B cell (primary cell): ENCODE data around the gene RGS3. TPM values are rescaled to one million over a fixed set of nuclear protein-coding genes. Genes with fewer than 3 reads are reported as not detected.

Experiments
- ATAC-seq: fragments of 200-7000 bp; cut with Tn5 transposase; one replicate; pipeline ENCODE4 v1.10.0; 2021; ENCODE audit warnings: low read depth, mild to moderate bottlenecking, moderate number of reproducible peaks, moderate library complexity
- CTCF ChIA-PET: fragments of 350-600 bp; sonication (Branson Sonifier 250); formaldehyde crosslinking; loops from one replicate; lab custom pipeline; 2021; ENCODE audit warnings: antibody characterized with exemption, inconsistent platforms; lab: Charles Lee
- POLR2A ChIA-PET: fragments of 350-600 bp; sonication (Branson Sonifier 250); formaldehyde crosslinking; loops from one replicate; lab custom pipeline; 2021; ENCODE audit warnings: antibody characterized with exemption; lab: Charles Lee
- DNase-seq: peaks from one replicate; pipeline ENCODE4 v3.0.0; 2013
- H2AFZ ChIP-seq: 2 replicates; pipeline ENCODE4 v1.6.1; 2012; ENCODE audit warnings: mild to moderate bottlenecking, low read depth, low read length; ENCODE audit not compliant: insufficient read depth, poor library complexity, severe bottlenecking
- H3K27ac ChIP-seq, 2 donors: 1 replicate in 1 of 2; 2 replicates in 1 of 2; pipeline ENCODE4 v1.5.1; 2012 to 2013; ENCODE audit warnings: low read length in 2 of 2, mild to moderate bottlenecking in 2 of 2, moderate library complexity in 1 of 2
- H3K27me3 ChIP-seq, 4 experiments: fragments of 200-600 bp in 1 of 4; sonication (generic) in 1 of 4; replicated peaks in 1 of 4; 1 replicate in 2 of 4; 2 replicates in 2 of 4; pipeline versions ENCODE4 v1.6.1 to v1.7.0; 2013 to 2016; ENCODE audit warnings: low read length in 3 of 4, mild to moderate bottlenecking in 2 of 4, mixed read lengths in 1 of 4, moderate library complexity in 1 of 4; ENCODE audit not compliant: insufficient read depth in 4 of 4, control insufficient read depth in 3 of 4; ENCODE audit errors: control extremely low read depth in 1 of 4
- H3K36me3 ChIP-seq, 2 experiments: replicated peaks in 1 of 2; 1 replicate in 1 of 2; 2 replicates in 1 of 2; pipeline versions ENCODE4 v1.6.1 to v1.7.1; 2013; ENCODE audit warnings: low read length in 1 of 2; ENCODE audit not compliant: insufficient read depth in 2 of 2, control insufficient read depth in 1 of 2; ENCODE audit errors: control extremely low read depth in 1 of 2, extremely low read depth in 1 of 2
- H3K4me1 ChIP-seq, 2 donors: fragments of 200-600 bp in 1 of 2; sonication (generic) in 1 of 2; 1 replicate in 1 of 2; 2 replicates in 1 of 2; pipeline versions ENCODE4 v1.5.1 to v1.6.1; 2013 to 2017; ENCODE audit warnings: low read length in 2 of 2; ENCODE audit not compliant: control insufficient read depth in 2 of 2, insufficient read depth in 2 of 2
- H3K4me2 ChIP-seq: replicated peaks from 2 replicates; pipeline ENCODE3; 2012; ENCODE audit warnings: mild to moderate bottlenecking, low read depth, low read length; ENCODE audit not compliant: poor library complexity, severe bottlenecking
- H3K4me3 ChIP-seq, 5 experiments: fragments of 200-600 bp in 1 of 5; sonication (generic) in 1 of 5; 1 replicate in 3 of 5; 2 replicates in 2 of 5; pipeline versions ENCODE4 v1.5.1 to v1.7.0; 2011 to 2016; ENCODE audit warnings: low read length in 4 of 5, mild to moderate bottlenecking in 4 of 5, low read depth in 2 of 5, control low read depth in 1 of 5, moderate library complexity in 1 of 5; ENCODE audit not compliant: insufficient read depth in 1 of 5; ENCODE audit errors: control extremely low read depth in 1 of 5, extremely low read depth in 1 of 5
- H3K79me2 ChIP-seq: fragments of 200-600 bp; sonication (generic); one replicate; pipeline ENCODE4 v1.6.0; 2016; ENCODE audit warnings: low read length; ENCODE audit not compliant: control insufficient read depth, insufficient read depth
- H3K9ac ChIP-seq: fragments of 200-600 bp; sonication (generic); 2 replicates; pipeline ENCODE4 v1.6.1; 2017; ENCODE audit warnings: mild to moderate bottlenecking, low read length, moderate library complexity
- H3K9me3 ChIP-seq, 3 donors: one replicate each; pipeline versions ENCODE4 v1.6.1 to v1.7.1; 2013; ENCODE audit warnings: low read length in 2 of 3; ENCODE audit not compliant: control insufficient read depth in 2 of 3, insufficient read depth in 1 of 3; ENCODE audit errors: control extremely low read depth in 1 of 3
- H4K20me1 ChIP-seq: 2 replicates; pipeline ENCODE4 v1.6.0; 2012; ENCODE audit warnings: mild to moderate bottlenecking, low read length; ENCODE audit not compliant: insufficient read depth, control insufficient read depth, poor library complexity, severe bottlenecking
- H3K27ac Mint-ChIP-seq: one replicate; pipeline ENCODE4 v1.8.0; 2021; ENCODE audit warnings: mixed read lengths
- H3K27me3 Mint-ChIP-seq: one replicate; pipeline ENCODE4 v1.8.0; 2021; ENCODE audit warnings: mixed read lengths
- H3K4me1 Mint-ChIP-seq: one replicate; pipeline ENCODE4 v1.8.0; 2021; ENCODE audit warnings: mixed read lengths
- H3K4me3 Mint-ChIP-seq: one replicate; pipeline ENCODE4 v1.8.0; 2021; ENCODE audit warnings: mixed read lengths
- H3K9me3 Mint-ChIP-seq: one replicate; pipeline ENCODE4 v1.8.0; 2022; ENCODE audit warnings: mixed read lengths; ENCODE audit not compliant: insufficient read depth
- CTCF ChIP-seq: fragments of 200-600 bp; IDR thresholded peaks from one replicate; pipeline ENCODE4 v1.8.0; 2022; ENCODE audit warnings: antibody characterized with exemption, mild to moderate bottlenecking
- EZH2 ChIP-seq: IDR thresholded peaks from 2 replicates; pipeline ENCODE4 v1.6.1; 2012; ENCODE audit warnings: borderline replicate concordance, low read depth, mild to moderate bottlenecking, moderate library complexity, low read length; ENCODE audit not compliant: insufficient read depth, poor library complexity, severe bottlenecking
- WGBS: methylation state at CpG from one replicate; pipeline ENCODE4 v1.1.5; 2013; ENCODE audit warnings: missing lambda C conversion rate; ENCODE audit not compliant: insufficient coverage; 5-methylcytosine and 5-hydroxymethylcytosine counted together
- intact Hi-C: fragments of 100-400 bp; cut with micrococcal nuclease; formaldehyde crosslinking; loops from one replicate; pipeline ENCODE4 v1.10.0; 2022
- polyA plus RNA-seq: library from polyadenylated mRNA; depleted of rRNA; stranded (reverse); fragments of >200 nt; gene quantifications from 2 replicates; pipeline ENCODE4 v1.2.3, GENCODE V29; 2012
- total RNA-seq, 2 donors: library from RNA; stranded (reverse); fragments of 120-200 nt in 1 of 2; gene quantifications; 1 replicate in 1 of 2; 2 replicates in 1 of 2; pipeline versions ENCODE4 v1.2.3 to v1.2.4, GENCODE V29; 2013 to 2022

Gene RGS3
- total and polyA plus RNA-seq, 2 donors (not counting 1 experiment from before 2014, with no cell fraction given): 12.0 to 15.6 TPM

- H3K9me3 ChIP-seq: no peaks in the 10 kb centered on the region
- H3K79me2 ChIP-seq: peaks cover 21% of the 10 kb centered on the region
- DNase-seq (no peak), ATAC-seq (no peak)
- H2AFZ ChIP-seq: no peak overlapping the region
- intact Hi-C loops: loop anchor here (5.0 kb wide), 1 partner anchor 38 kb away; no protein-coding TSS in a partner anchor
- no peak overlapping the region for H3K9ac ChIP-seq
- no peak overlapping the region for H3K27ac ChIP-seq
- CTCF ChIA-PET: interaction anchor here (1.3 to 7.3 kb wide), 6 partner anchors 71 to 310 kb away, joined by 3 to 136 read pairs (median 61); partner anchors contain the start of genes ALAD, CDC26 and PRPF4
- H3K4me2 ChIP-seq: no peak overlapping the region
- no peaks in the 10 kb centered on the region for H3K27me3 ChIP-seq
- H3K4me3 Mint-ChIP-seq: no peak overlapping the region
- H3K4me1 Mint-ChIP-seq: peaks cover 47% of the 10 kb centered on the region
- no peaks in the 10 kb centered on the region for H3K27me3 Mint-ChIP-seq
- no peak for TF ChIP-seq EZH2
- no peak for TF ChIP-seq CTCF
- peaks cover 22% of the 10 kb centered on the region for H4K20me1 ChIP-seq
- peaks cover 2 to 42% of the 10 kb centered on the region in 2 experiments for H3K36me3 ChIP-seq
- no peak overlapping the region for H3K4me3 ChIP-seq
- POLR2A ChIA-PET: no interaction called here
- no peaks in the 10 kb centered on the region for H3K9me3 Mint-ChIP-seq
- no peak overlapping the region for H3K27ac Mint-ChIP-seq
- WGBS: 83% methylated on average over 1 of the region's 5 CpGs
- peaks cover 28 to 39% of the 10 kb centered on the region in 2 donors for H3K4me1 ChIP-seq
Measured at GRCh38 chr9:113584428-113585084, 121.0 kb downstream of the RGS3 start.

- H3K79me2 ChIP-seq: peaks cover 21% of the 10 kb centered on the region
- no peaks in the 10 kb centered on the region for H3K9me3 ChIP-seq
- Mint-ChIP-seq H3K4me3 (no peak overlapping the region), H3K27ac (no peak overlapping the region), H3K27me3 (no peaks in the 10 kb centered on the region), H3K4me1 (peaks cover 45% of the 10 kb centered on the region), H3K9me3 (no peaks in the 10 kb centered on the region)
- CTCF ChIA-PET: interaction anchor here (1.2 to 11.2 kb wide), 5 partner anchors 69 to 311 kb away, joined by 3 to 411 read pairs (median 81); partner anchors contain the start of genes CDC26 and PRPF4
- no peak overlapping the region for H3K4me2 ChIP-seq
- no peak for DNase-seq
- H3K27me3 ChIP-seq: no peaks in the 10 kb centered on the region
- ATAC-seq: no peak
- H2AFZ ChIP-seq: no peak overlapping the region
- POLR2A ChIA-PET: no interaction called here
- WGBS: 94% methylated on average over 4 of the region's 4 CpGs
- no peak overlapping the region for H3K9ac ChIP-seq
- intact Hi-C loops: no loop called here
- no peak overlapping the region for H3K4me3 ChIP-seq
- peaks cover 22% of the 10 kb centered on the region for H4K20me1 ChIP-seq
- peaks cover 2 to 42% of the 10 kb centered on the region in 2 experiments for H3K36me3 ChIP-seq
- TF ChIP-seq EZH2 (no peak), CTCF (no peak)
- peaks cover 23 to 38% of the 10 kb centered on the region in 2 donors for H3K4me1 ChIP-seq
- H3K27ac ChIP-seq: no peak overlapping the region
Measured at GRCh38 chr9:113585085-113585442, 121.5 kb downstream of the RGS3 start.
